GM10248 (cell line): ENCODE data around the gene FAM20A.

Source experiments
- CTCF ChIA-PET: fragments of 300-600 bp; sonication (Branson Sonifier 250); formaldehyde crosslinking; extraction: SDS; loops from one replicate; lab custom pipeline; 2021; ENCODE audit warnings: antibody characterized with exemption; lab: Yijun Ruan, JAX
- POLR2A ChIA-PET: fragments of 350-650 bp; sonication (Branson Sonifier 250); formaldehyde crosslinking; extraction: SDS; loops from one replicate; lab custom pipeline; 2020; ENCODE audit warnings: antibody characterized with exemption; lab: Yijun Ruan, JAX
- DNase-seq: peaks from one replicate; pipeline ENCODE4 v3.0.0; 2012; ENCODE audit errors: extremely low spot score
- TF ChIP-seq, protein P1 (sequence below): IDR thresholded peaks from 2 replicates; pipeline ENCODE4 v1.5.1; 2012; ENCODE audit warnings: mild to moderate bottlenecking, low read depth; ENCODE audit errors: extremely low read depth, missing control alignments, control extremely low read depth

FAM20A gene

DNA sequence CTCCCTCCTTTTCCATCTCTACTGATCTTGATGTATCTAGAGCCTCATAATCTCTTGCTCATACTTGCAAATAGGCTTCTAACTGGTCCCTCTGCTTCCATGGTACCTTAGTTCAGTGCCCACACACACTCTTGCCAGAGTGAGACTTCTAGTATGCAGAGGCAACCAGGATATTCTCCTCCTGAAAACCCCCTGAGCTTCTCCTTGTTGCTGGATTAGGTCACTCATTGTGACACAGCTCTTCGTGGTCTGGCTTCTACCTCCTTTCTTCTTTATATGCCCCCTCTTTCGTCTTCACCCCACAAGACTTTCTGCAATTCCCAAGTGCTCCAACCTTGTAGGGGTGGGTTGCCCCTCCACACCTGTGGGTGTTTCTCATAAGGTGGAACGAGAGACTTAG is 2.5 kb upstream of the FAM20A start:
- ChIA-PET CTCF (no interaction called here), POLR2A (no interaction called here)
- TF ChIP-seq, protein P1, sequence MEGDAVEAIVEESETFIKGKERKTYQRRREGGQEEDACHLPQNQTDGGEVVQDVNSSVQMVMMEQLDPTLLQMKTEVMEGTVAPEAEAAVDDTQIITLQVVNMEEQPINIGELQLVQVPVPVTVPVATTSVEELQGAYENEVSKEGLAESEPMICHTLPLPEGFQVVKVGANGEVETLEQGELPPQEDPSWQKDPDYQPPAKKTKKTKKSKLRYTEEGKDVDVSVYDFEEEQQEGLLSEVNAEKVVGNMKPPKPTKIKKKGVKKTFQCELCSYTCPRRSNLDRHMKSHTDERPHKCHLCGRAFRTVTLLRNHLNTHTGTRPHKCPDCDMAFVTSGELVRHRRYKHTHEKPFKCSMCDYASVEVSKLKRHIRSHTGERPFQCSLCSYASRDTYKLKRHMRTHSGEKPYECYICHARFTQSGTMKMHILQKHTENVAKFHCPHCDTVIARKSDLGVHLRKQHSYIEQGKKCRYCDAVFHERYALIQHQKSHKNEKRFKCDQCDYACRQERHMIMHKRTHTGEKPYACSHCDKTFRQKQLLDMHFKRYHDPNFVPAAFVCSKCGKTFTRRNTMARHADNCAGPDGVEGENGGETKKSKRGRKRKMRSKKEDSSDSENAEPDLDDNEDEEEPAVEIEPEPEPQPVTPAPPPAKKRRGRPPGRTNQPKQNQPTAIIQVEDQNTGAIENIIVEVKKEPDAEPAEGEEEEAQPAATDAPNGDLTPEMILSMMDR, result no peak
- no peak for DNase-seq

DNA sequence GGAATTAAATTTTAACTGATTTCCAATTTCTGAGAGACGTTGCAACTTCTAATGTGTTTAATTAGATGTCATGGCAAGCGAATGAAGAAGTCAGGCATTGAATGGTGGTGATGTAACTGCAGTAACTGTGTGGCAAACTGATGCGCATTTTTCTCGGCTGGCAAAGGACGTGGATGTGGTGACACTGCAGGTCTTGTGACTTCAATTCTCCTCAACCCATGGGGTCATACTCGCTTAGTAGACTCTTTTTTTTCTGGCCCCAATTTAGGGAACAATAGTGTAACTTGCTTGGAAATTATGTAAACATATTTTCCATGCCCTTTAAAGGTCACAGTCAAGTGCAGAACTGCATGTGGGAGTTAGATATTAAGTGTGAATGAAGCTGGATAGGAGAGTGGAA is 1.9 kb upstream of the FAM20A start:
- TF ChIP-seq, protein P1, result no peak
- ChIA-PET CTCF (no interaction called here), POLR2A (no interaction called here)
- DNase-seq, result no peak

DNA sequence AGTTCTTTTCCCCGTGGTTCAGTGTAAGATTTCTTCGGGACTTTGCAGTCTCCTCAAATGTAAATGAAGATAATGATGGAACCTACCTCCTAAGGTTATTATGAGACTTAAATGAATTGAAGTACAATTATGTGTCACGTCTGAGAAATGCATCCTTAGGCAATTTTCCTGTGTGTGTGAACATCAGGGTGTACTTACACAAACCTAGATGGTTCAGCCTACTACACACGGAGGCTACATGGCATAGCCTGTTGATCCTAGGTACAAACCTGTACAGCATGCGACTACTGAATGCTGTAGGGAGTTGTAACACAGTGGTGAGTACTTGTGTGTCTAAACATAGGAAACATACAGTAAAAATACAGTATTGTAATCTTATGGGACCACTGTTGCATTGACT is 1.1 kb upstream of the FAM20A start:
- DNase-seq, result no peak
- TF ChIP-seq, protein P1, result no peak
- ChIA-PET POLR2A (no interaction called here), CTCF (interaction anchor here (1.1 kb wide), 1 partner anchor 11 kb away, joined by 3 read pairs; no protein-coding TSS in a partner anchor)

DNA sequence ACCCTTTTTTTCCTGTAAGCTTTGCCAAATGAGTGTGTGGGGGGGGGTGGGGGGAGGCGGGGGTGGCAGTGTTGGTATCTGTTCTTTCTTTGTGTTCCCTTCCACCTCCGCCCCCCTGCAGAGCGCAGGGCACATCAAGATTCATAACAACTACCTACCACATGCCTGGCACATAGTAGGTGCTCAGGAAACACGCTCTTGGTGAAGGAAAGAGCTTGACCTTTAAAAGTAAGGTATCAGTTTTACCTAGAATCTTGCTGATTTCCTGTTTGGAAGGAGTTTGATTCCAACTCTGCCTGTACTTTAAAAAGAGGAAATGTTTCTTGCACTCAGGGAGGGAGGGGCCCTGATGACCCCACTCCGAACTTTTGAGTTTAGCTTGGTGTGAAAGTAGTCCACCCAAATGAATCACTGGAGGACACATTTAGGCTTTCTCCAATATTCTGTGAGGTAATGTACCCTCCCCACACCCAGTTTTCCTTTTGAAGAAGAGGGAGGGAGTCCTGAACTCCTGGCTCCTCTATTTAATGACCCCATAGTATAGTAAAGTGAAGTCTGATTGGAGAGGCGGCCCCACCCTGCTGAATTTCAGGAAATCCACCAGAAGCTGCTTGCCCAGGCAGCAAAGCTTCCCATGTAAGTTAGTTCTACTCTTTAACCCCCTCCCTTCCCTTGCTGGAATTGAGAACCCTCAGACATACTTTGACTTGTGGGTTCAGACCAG is 560 bp upstream of the FAM20A start:
- ChIA-PET CTCF (interaction anchor here (1.1 kb wide), 1 partner anchor 12 kb away, joined by 3 read pairs; no protein-coding TSS in a partner anchor), POLR2A (no interaction called here)
- TF ChIP-seq, protein P1, result no peak
- no peak for DNase-seq

DNA sequence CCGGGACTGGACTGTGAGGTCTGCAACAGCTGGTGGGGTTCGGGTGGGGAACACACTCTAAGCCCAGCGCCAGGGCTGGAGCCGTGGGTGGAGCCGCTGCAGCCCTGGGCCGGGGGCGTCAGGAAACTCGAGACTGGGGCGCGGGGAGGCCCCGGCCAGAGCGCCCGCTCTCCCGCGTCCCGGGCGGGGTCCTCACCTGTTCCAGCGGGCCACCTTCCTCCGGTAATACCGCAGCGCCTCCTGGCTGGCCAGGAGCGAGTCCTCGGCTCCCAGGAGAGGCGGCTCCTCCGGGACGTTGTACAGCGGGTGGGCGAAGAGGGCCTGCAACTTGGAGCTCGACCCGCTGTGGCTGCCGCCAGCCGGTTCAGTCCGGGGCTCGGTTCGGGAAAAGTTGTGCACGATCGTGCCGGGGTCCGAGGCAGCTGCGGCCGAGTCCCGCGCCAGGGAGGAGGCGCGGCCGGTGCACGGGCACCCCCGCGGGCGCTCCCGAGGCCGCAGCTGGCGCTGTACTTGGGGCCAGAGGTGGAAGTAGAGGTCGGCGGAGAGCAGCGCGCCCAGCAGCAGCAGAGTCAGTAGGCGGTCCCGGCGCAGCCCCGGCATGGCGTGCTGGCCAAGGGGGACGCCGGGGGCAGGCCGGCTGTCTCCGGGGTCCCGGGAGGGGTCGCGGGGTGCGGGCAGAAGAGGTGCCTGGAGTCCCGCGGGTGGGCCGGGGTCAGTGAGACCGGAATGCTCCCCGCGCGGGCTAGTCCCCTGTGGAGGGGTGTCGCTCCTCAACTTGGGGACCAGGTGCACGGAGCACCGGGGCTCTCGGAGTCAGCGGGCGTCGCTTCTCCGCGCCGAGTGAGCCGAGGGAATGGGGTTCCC is 868 bp downstream of the FAM20A start:
- no peak for DNase-seq
- TF ChIP-seq, protein P1, result peak; percentile 7
- ChIA-PET POLR2A (no interaction called here), CTCF (interaction anchor here (1.3 kb wide), 1 partner anchor 13 kb away, joined by 4 read pairs; no protein-coding TSS in a partner anchor)

DNA sequence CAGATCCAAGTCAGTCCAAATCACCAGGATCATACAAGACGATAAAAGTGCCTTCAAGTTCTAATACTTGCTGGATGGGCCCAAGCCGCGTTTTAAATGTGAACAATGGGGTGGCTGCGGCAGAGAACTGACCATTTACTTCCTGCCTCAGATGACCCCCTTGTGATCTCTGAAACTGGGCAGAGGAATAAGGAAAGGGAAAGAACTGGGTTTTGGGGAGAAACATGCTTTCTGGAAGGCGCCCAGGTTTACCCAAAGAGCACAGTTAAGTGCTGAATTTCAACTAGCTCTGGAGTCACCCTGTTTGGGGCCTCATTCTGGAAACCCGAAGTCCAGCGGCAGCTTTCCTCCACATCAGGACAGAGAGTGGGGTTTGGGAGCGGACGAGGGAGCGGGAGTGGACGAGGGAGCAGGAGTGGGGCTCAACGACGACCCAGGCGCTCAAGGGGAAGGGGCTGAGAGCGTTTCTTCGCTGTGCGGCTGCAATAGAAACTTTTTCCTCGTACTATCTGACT is 1.6 kb downstream of the FAM20A start:
- ChIA-PET POLR2A (no interaction called here), CTCF (interaction anchor here (1.3 kb wide), 1 partner anchor 14 kb away, joined by 4 read pairs; no protein-coding TSS in a partner anchor)
- TF ChIP-seq, protein P1, result no peak
- DNase-seq, result no peak
